MM.1S (cell line): Measurements from ENCODE around the gene SH3RF3.

Experiments used
- EZH2 ChIP-seq: fragments of 300-600 bp; sonication (generic); optimal IDR thresholded peaks from 2 replicates; pipeline ENCODE3; 2017; ENCODE audit warnings: low read depth, mild to moderate bottlenecking, antibody characterized with exemption, low read length, mixed read lengths
- TF ChIP-seq, protein P1 (sequence below): fragments of 300-600 bp; sonication (generic); IDR thresholded peaks from 2 replicates; pipeline ENCODE4 v1.5.1; 2016; ENCODE audit warnings: antibody characterized with exemption, low read length, mixed read lengths

DNA sequence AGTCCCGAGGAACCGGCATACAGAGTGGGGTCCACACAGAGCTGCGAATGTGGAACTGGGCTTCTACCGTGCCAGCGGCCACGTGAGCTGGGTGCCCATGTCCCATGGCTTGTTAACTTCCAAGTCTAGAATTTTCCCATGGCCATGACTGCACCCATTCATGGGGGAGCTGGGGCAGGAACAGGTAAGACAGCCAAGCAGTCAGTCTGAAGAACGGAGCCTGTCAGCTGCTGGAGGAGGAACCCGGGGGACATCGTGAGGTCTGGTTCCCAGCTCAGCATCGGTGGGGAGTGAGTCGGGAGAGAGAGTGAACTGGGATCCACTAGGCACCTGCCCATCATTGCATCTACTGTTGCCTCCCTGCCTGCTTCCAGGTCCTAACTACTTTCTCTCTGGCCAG is 86.9 kb downstream of the SH3RF3 start:
- TF ChIP-seq, protein P1, sequence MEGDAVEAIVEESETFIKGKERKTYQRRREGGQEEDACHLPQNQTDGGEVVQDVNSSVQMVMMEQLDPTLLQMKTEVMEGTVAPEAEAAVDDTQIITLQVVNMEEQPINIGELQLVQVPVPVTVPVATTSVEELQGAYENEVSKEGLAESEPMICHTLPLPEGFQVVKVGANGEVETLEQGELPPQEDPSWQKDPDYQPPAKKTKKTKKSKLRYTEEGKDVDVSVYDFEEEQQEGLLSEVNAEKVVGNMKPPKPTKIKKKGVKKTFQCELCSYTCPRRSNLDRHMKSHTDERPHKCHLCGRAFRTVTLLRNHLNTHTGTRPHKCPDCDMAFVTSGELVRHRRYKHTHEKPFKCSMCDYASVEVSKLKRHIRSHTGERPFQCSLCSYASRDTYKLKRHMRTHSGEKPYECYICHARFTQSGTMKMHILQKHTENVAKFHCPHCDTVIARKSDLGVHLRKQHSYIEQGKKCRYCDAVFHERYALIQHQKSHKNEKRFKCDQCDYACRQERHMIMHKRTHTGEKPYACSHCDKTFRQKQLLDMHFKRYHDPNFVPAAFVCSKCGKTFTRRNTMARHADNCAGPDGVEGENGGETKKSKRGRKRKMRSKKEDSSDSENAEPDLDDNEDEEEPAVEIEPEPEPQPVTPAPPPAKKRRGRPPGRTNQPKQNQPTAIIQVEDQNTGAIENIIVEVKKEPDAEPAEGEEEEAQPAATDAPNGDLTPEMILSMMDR = no peak
- TF ChIP-seq EZH2 = no peak
